Measurements from ENCODE around the gene CFAP157.

CFAP157 gene

GRCh38 chr9:127686461-127687393, 20.1 kb upstream of the CFAP157 start:
- Histone ChIP-seq H3K9me2 (replicated peaks; ENCODE audit: insufficient read depth, low read length) (no peaks in the 10 kb centered on the region), H2AFZ (ENCODE audit: low read depth, low read length, severe bottlenecking) (no peak overlapping the region), H3K79me2 (ENCODE audit: insufficient read depth, low read length) (no peaks in the 10 kb centered on the region), H3K4me2 (ENCODE audit: low read depth, low read length, poor library complexity, severe bottlenecking) (no peak overlapping the region), H3K27me3 (ENCODE audit: low read length) (no peaks in the 10 kb centered on the region), H3K9me3 (ENCODE audit: insufficient read depth, low read length) (no peaks in the 10 kb centered on the region), H3K9ac (ENCODE audit: low read length) (no peak overlapping the region), H3K27ac (ENCODE audit: low read depth, low read length) (no peak overlapping the region), H3K4me3 (ENCODE audit: insufficient read depth, low read length, poor library complexity, severe bottlenecking) (no peak overlapping the region), H3K36me3 (ENCODE audit: low read length) (no peaks in the 10 kb centered on the region), H4K20me1 (ENCODE audit: low read depth, low read length) (no peaks in the 10 kb centered on the region), H3F3A (ENCODE audit: insufficient read depth) (no peaks in the 10 kb centered on the region)
- TF ChIP-seq EZH2phosphoT487 (conservative IDR thresholded peaks at IDR 0.05; ENCODE audit: low read length), result no peak

DNA sequence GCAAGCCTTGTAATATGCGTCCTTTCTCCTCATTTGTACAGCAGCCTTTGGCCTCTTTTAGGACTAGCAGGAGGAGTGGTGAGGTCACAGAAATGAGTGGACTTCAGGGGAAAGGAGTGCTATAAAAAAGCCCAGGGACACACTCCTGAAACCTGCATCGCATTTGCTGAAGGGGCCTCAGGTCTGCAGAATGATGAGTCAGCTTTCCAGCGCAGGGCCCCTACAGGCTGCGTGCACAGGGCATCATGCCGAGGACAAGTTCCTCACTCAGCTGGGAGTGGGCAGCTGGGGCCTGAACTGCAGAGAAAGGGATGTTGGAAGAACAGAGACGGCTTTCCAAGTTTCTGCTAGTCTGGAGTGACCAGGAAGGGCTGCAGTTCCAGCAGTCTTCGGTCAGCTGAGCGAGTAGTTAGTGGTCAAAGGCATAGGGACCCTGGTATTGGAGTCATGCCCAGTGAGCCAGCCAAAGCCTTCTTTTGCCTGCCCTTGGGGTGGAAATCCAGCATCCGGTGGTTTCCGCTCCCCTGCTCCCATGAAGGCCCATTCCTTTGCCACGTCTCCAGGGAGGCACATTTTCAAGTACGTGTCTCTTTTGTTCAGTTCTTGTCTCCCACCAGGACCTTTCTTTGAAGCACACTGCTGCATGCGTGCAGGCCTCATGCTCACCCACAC, 17.3 kb upstream of the CFAP157 start:
- Histone ChIP-seq H3K9me3 (ENCODE audit: insufficient read depth, low read length) (no peaks in the 10 kb centered on the region), H3K9ac (ENCODE audit: low read length) (no peak overlapping the region), H3K9me2 (replicated peaks; ENCODE audit: insufficient read depth, low read length) (no peaks in the 10 kb centered on the region), H3K4me3 (ENCODE audit: insufficient read depth, low read length, poor library complexity, severe bottlenecking) (no peak overlapping the region), H4K20me1 (ENCODE audit: low read depth, low read length) (no peaks in the 10 kb centered on the region), H3K27ac (ENCODE audit: low read depth, low read length) (no peak overlapping the region), H3K4me2 (ENCODE audit: low read depth, low read length, poor library complexity, severe bottlenecking) (no peak overlapping the region), H3K36me3 (ENCODE audit: low read length) (no peaks in the 10 kb centered on the region), H2AFZ (ENCODE audit: low read depth, low read length, severe bottlenecking) (no peak overlapping the region), H3K79me2 (ENCODE audit: insufficient read depth, low read length) (no peaks in the 10 kb centered on the region), H3K27me3 (ENCODE audit: low read length) (no peaks in the 10 kb centered on the region), H3F3A (ENCODE audit: insufficient read depth) (no peaks in the 10 kb centered on the region)
- TF ChIP-seq, protein P1, sequence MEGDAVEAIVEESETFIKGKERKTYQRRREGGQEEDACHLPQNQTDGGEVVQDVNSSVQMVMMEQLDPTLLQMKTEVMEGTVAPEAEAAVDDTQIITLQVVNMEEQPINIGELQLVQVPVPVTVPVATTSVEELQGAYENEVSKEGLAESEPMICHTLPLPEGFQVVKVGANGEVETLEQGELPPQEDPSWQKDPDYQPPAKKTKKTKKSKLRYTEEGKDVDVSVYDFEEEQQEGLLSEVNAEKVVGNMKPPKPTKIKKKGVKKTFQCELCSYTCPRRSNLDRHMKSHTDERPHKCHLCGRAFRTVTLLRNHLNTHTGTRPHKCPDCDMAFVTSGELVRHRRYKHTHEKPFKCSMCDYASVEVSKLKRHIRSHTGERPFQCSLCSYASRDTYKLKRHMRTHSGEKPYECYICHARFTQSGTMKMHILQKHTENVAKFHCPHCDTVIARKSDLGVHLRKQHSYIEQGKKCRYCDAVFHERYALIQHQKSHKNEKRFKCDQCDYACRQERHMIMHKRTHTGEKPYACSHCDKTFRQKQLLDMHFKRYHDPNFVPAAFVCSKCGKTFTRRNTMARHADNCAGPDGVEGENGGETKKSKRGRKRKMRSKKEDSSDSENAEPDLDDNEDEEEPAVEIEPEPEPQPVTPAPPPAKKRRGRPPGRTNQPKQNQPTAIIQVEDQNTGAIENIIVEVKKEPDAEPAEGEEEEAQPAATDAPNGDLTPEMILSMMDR (IDR thresholded peaks at IDR 0.05; ENCODE audit: insufficient read depth, low read length, poor library complexity, severe bottlenecking), result no peak
- TF ChIP-seq EZH2phosphoT487 (conservative IDR thresholded peaks at IDR 0.05; ENCODE audit: low read length), result no peak

DNA sequence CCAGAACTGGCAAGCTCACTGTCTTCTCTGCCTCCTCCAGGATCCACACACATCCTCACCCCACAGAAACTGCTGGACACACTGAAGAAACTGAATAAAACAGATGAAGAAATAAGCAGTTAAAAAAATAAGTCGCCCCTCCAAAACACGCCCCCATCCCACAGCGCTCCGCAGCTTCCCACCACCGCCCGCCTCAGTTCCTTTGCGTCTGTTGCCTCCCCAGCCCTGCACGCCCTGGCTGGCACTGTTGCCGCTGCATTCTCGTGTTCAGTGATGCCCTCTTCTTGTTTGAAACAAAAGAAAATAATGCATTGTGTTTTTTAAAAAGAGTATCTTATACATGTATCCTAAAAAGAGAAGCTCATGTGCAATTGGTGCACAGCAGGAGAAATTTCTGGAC, 16.1 kb upstream of the CFAP157 start:
- Histone ChIP-seq H3K9ac (ENCODE audit: low read length) (no peak overlapping the region), H3K4me3 (ENCODE audit: insufficient read depth, low read length, poor library complexity, severe bottlenecking) (no peak overlapping the region), H3K4me2 (ENCODE audit: low read depth, low read length, poor library complexity, severe bottlenecking) (no peak overlapping the region), H4K20me1 (ENCODE audit: low read depth, low read length) (no peaks in the 10 kb centered on the region), H3K27me3 (ENCODE audit: low read length) (no peaks in the 10 kb centered on the region), H3K36me3 (ENCODE audit: low read length) (no peaks in the 10 kb centered on the region), H3K9me2 (replicated peaks; ENCODE audit: insufficient read depth, low read length) (no peaks in the 10 kb centered on the region), H3K27ac (ENCODE audit: low read depth, low read length) (no peak overlapping the region), H2AFZ (ENCODE audit: low read depth, low read length, severe bottlenecking) (no peak overlapping the region), H3F3A (ENCODE audit: insufficient read depth) (no peaks in the 10 kb centered on the region), H3K9me3 (ENCODE audit: insufficient read depth, low read length) (no peaks in the 10 kb centered on the region), H3K79me2 (ENCODE audit: insufficient read depth, low read length) (no peaks in the 10 kb centered on the region)
- TF ChIP-seq EZH2phosphoT487 (conservative IDR thresholded peaks at IDR 0.05; ENCODE audit: low read length), result no peak
- TF ChIP-seq, protein P1 (IDR thresholded peaks at IDR 0.05; ENCODE audit: insufficient read depth, low read length, poor library complexity, severe bottlenecking), result no peak

Data from SU-DHL-6 (cell line).